Measurements from ENCODE around the gene CACNG1.

The CACNG1 gene

GRCh38 chr17:67044016-67044772, at the start of gene CACNG1:
CACNG1 (plus strand) TSS chr17:67044554; CDS start chr17:67044661, 107 bp downstream.
- FAIRE-seq, result no peak
- TF ChIP-seq, protein P1, sequence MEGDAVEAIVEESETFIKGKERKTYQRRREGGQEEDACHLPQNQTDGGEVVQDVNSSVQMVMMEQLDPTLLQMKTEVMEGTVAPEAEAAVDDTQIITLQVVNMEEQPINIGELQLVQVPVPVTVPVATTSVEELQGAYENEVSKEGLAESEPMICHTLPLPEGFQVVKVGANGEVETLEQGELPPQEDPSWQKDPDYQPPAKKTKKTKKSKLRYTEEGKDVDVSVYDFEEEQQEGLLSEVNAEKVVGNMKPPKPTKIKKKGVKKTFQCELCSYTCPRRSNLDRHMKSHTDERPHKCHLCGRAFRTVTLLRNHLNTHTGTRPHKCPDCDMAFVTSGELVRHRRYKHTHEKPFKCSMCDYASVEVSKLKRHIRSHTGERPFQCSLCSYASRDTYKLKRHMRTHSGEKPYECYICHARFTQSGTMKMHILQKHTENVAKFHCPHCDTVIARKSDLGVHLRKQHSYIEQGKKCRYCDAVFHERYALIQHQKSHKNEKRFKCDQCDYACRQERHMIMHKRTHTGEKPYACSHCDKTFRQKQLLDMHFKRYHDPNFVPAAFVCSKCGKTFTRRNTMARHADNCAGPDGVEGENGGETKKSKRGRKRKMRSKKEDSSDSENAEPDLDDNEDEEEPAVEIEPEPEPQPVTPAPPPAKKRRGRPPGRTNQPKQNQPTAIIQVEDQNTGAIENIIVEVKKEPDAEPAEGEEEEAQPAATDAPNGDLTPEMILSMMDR (IDR thresholded peaks at IDR 0.05; ENCODE audit: insufficient read depth, missing control alignments), result no peak
- DNase-seq (ENCODE audit: insufficient read length, low spot score), result no peak

GRCh38 chr17:66994930-66995535, 49.3 kb upstream of the CACNG1 start:
- TF ChIP-seq, protein P1 (IDR thresholded peaks at IDR 0.05; ENCODE audit: insufficient read depth, missing control alignments), result no peak
- DNase-seq (ENCODE audit: insufficient read length, low spot score), result no peak
- no peak for FAIRE-seq

DNA sequence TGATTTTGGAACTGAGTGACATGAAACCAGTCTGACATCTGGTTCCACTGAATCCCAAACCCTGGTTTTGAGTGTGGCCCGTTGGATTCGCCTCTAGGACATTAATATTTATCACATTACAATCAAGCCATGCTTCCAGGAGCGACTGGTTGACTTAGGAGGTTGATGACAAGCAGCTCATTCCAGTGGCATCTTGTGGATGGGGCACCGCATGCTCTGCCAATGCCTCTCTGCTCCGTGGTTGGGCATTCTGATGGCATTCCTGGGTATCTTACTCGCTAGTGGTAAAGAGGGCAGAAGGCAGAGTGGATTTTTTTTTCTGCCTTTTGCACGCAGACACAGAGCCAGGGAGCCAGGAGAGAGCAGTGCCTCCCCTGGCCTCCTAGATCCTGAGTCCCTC, 48.4 kb upstream of the CACNG1 start:
- no peak for DNase-seq (ENCODE audit: insufficient read length, low spot score)
- TF ChIP-seq, protein P1 (IDR thresholded peaks at IDR 0.05; ENCODE audit: insufficient read depth, missing control alignments), result no peak
- FAIRE-seq, result no peak

DNA sequence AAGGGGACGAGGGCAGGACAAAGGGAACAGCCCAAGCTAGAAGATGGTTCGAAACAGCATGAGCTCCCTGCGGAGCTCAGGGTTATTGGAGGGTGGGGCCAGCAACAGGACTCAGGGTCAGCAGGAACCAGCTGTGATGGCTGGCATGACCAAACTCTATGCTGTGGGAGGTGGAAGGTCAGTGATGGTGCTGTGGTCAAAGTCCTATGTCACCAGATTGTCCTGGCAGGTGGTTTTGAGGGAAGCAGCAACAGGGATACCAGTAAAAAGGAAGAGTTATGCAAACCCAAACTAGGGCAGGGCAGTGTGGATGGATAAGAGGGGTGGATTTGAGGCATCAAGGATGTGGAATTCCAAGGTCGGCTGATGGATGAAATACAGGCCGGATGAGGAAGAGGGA, 47.4 kb upstream of the CACNG1 start:
- DNase-seq (ENCODE audit: insufficient read length, low spot score) (no peak), FAIRE-seq (no peak)
- TF ChIP-seq, protein P1 (IDR thresholded peaks at IDR 0.05; ENCODE audit: insufficient read depth, missing control alignments), result no peak

GRCh38 chr17:67003231-67003630, 41.1 kb upstream of the CACNG1 start:
- TF ChIP-seq, protein P1 (IDR thresholded peaks at IDR 0.05; ENCODE audit: insufficient read depth, missing control alignments), result no peak
- FAIRE-seq (no peak), DNase-seq (ENCODE audit: insufficient read length, low spot score) (no peak)

GRCh38 chr17:67004181-67004580, 40.2 kb upstream of the CACNG1 start:
- FAIRE-seq, result no peak
- no peak for DNase-seq (ENCODE audit: insufficient read length, low spot score)
- TF ChIP-seq, protein P1 (IDR thresholded peaks at IDR 0.05; ENCODE audit: insufficient read depth, missing control alignments), result no peak

GRCh38 chr17:67007266-67007665, 37.1 kb upstream of the CACNG1 start:
- TF ChIP-seq, protein P1 (IDR thresholded peaks at IDR 0.05; ENCODE audit: insufficient read depth, missing control alignments), result no peak
- DNase-seq (ENCODE audit: insufficient read length, low spot score), result no peak
- FAIRE-seq, result no peak

Measured in D721Med (cell line).